ENCODE data around the gene SAMM50.

- TF ChIP-seq CTCF (IDR thresholded peaks at IDR 0.05; ENCODE audit: poor library complexity) (no peak), EZH2 (IDR thresholded peaks at IDR 0.05; ENCODE audit: borderline replicate concordance) (no peak)
Observed at GRCh38 chr22:44002324-44002723, 47.1 kb downstream of the SAMM50 start.

Data from hepatocyte (in vitro differentiated cells).